PC-3 (cell line): ENCODE results near the gene SLC31A1.

Experiments
- EZH2 ChIP-seq: fragments of 300-600 bp; sonication (generic); IDR thresholded peaks from one replicate; pipeline ENCODE4 v1.6.1; 2017; ENCODE audit warnings: antibody characterized with exemption, mild to moderate bottlenecking, low read length; ENCODE audit not compliant: unreplicated experiment
- EZH2phosphoT487 ChIP-seq: fragments of 300-600 bp; sonication (generic); IDR thresholded peaks from 2 replicates; pipeline ENCODE4 v1.6.1; 2018; ENCODE audit warnings: mild to moderate bottlenecking, antibody characterized with exemption, low read length, borderline replicate concordance
- TF ChIP-seq, protein P1 (sequence below): fragments of 300-600 bp; sonication (generic); conservative IDR thresholded peaks from 2 replicates; pipeline ENCODE4 v1.5.1; 2017; ENCODE audit warnings: antibody characterized with exemption, low read depth, mild to moderate bottlenecking, low read length

DNA sequence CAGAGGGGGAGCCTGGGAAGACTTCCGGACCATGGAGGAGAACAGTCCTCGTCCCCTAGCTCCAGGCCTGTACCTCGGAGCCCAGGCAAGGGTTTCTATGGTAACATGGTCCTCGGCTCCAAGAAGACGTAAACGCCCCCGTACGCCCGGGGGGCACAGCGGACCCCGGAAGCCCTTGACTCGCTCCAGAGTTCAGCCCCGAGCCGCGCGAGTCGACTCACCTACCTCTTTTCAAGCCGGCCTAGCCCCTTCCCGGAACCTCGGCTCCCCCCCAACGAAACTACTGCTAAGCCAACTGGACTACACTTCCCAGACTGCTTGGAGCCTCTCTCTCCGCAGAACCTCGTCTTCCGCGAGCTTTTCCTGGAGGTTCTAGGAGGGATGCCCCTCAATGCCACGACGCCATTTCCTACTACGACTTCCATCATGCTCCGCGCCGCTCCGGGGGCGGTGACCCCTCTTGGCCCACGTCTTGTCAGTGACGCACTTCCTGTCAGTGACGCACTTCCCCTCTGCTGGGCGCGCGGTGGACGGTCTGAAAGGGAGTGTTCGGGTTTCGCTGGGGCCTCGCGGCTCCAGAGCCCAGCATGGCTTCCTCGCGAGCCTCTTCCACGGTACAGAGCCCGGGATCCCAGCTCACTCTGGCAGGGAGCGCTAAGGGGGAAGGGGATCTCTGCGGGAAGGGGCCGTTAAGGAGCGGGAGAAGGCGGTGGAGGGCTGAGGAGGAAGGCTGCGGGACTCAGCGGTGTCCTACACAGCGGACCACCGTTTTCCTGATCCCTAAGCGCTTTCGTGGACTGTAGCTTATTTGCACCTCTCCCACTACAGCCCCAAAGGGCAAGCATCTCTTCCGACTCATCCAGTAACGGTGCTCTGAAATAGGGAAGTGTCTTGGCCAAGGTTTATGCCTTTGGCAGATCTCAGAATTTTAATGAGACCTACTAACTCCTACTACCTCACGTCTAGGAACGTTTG lies 54.1 kb downstream of the SLC31A1 start, which contains the start of the genes CDC26 and PRPF4:
- TF ChIP-seq, protein P1, sequence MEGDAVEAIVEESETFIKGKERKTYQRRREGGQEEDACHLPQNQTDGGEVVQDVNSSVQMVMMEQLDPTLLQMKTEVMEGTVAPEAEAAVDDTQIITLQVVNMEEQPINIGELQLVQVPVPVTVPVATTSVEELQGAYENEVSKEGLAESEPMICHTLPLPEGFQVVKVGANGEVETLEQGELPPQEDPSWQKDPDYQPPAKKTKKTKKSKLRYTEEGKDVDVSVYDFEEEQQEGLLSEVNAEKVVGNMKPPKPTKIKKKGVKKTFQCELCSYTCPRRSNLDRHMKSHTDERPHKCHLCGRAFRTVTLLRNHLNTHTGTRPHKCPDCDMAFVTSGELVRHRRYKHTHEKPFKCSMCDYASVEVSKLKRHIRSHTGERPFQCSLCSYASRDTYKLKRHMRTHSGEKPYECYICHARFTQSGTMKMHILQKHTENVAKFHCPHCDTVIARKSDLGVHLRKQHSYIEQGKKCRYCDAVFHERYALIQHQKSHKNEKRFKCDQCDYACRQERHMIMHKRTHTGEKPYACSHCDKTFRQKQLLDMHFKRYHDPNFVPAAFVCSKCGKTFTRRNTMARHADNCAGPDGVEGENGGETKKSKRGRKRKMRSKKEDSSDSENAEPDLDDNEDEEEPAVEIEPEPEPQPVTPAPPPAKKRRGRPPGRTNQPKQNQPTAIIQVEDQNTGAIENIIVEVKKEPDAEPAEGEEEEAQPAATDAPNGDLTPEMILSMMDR: no peak
- TF ChIP-seq EZH2 (no peak), EZH2phosphoT487 (no peak)
